Skeletal muscle satellite cell (primary cell): ENCODE data around the gene MAPK12.

Source experiments
- H3K27me3 ChIP-seq: 2 replicates; pipeline ENCODE4 v1.7.0; 2013; ENCODE audit warnings: low read length; ENCODE audit not compliant: control insufficient read depth, insufficient read depth
- H3K36me3 ChIP-seq: 2 replicates; pipeline ENCODE4 v1.7.0; 2013; ENCODE audit warnings: mild to moderate bottlenecking, control low read depth, low read length; ENCODE audit not compliant: insufficient read depth
- H3K4me1 ChIP-seq: 2 replicates; pipeline ENCODE4 v1.7.0; 2013; ENCODE audit warnings: low read length; ENCODE audit not compliant: control insufficient read depth, insufficient read depth
- H3K4me2 ChIP-seq: 2 replicates; pipeline ENCODE4 v1.7.0; 2013; ENCODE audit warnings: mild to moderate bottlenecking, low read length
- H3K4me3 ChIP-seq: 2 replicates; pipeline ENCODE4 v1.7.0; 2013; ENCODE audit warnings: low read length
- H3K9ac ChIP-seq: 2 replicates; pipeline ENCODE4 v1.7.0; 2013; ENCODE audit warnings: mild to moderate bottlenecking, low read depth, low read length, moderate library complexity
- H3K9me3 ChIP-seq: replicated peaks from 2 replicates; pipeline ENCODE4 v1.7.0; 2013; ENCODE audit warnings: mild to moderate bottlenecking, control low read depth, low read length

MAPK12 gene

GRCh38 chr22:50286701-50287318 is 25.3 kb upstream of the MAPK12 start:
- Histone ChIP-seq H3K27me3 (no peaks in the 10 kb centered on the region), H3K4me1 (peaks cover 18% of the 10 kb centered on the region)

GRCh38 chr22:50286275-50286674 is 24.8 kb upstream of the MAPK12 start:
- H3K27me3 ChIP-seq, result no peaks in the 10 kb centered on the region
- peaks cover 87% of the 10 kb centered on the region for H3K36me3 ChIP-seq
- no peak overlapping the region for H3K4me2 ChIP-seq
- no peaks in the 10 kb centered on the region for H3K9me3 ChIP-seq
- no peak overlapping the region for H3K4me3 ChIP-seq
- peaks cover 16% of the 10 kb centered on the region for H3K4me1 ChIP-seq
- no peak overlapping the region for H3K9ac ChIP-seq

More at GRCh38 chr22:50286701-50287318, 25.3 kb upstream of the MAPK12 start:
- Histone ChIP-seq H3K4me2 (no peak overlapping the region), H3K4me3 (no peak overlapping the region), H3K9me3 (no peaks in the 10 kb centered on the region), H3K36me3 (peaks cover 87% of the 10 kb centered on the region), H3K9ac (no peak overlapping the region)

- no peaks in the 10 kb centered on the region for H3K27me3 ChIP-seq
- H3K4me3 ChIP-seq, result no peak overlapping the region
- H3K4me1 ChIP-seq, result peaks cover 16% of the 10 kb centered on the region
- no peak overlapping the region for H3K4me2 ChIP-seq
- H3K9ac ChIP-seq, result no peak overlapping the region
- no peaks in the 10 kb centered on the region for H3K9me3 ChIP-seq
- peaks cover 87% of the 10 kb centered on the region for H3K36me3 ChIP-seq
Observed at GRCh38 chr22:50285568-50286229, 24.2 kb upstream of the MAPK12 start.

GRCh38 chr22:50284479-50284878 is 23.0 kb upstream of the MAPK12 start:
- Histone ChIP-seq H3K4me2 (no peak overlapping the region), H3K27me3 (no peaks in the 10 kb centered on the region), H3K4me1 (peaks cover 16% of the 10 kb centered on the region), H3K9ac (no peak overlapping the region), H3K4me3 (no peak overlapping the region), H3K36me3 (peaks cover 86% of the 10 kb centered on the region), H3K9me3 (no peaks in the 10 kb centered on the region)

GRCh38 chr22:50283821-50284220 is 22.3 kb upstream of the MAPK12 start:
- Histone ChIP-seq H3K9me3 (no peaks in the 10 kb centered on the region), H3K4me2 (no peak overlapping the region), H3K9ac (no peak overlapping the region), H3K4me1 (peaks cover 16% of the 10 kb centered on the region), H3K36me3 (peaks cover 86% of the 10 kb centered on the region), H3K27me3 (no peaks in the 10 kb centered on the region), H3K4me3 (no peak overlapping the region)

GRCh38 chr22:50282361-50283155 is 21.1 kb upstream of the MAPK12 start:
- Histone ChIP-seq H3K4me3 (peak overlapping the region; percentile 39), H3K9ac (no peak overlapping the region), H3K4me1 (peaks cover 16% of the 10 kb centered on the region)

GRCh38 chr22:50281957-50282356 is 20.5 kb upstream of the MAPK12 start:
- no peak overlapping the region for H3K9ac ChIP-seq
- peak overlapping the region; percentile 70 for H3K4me2 ChIP-seq
- H3K27me3 ChIP-seq, result no peaks in the 10 kb centered on the region
- H3K9me3 ChIP-seq, result no peaks in the 10 kb centered on the region
- H3K36me3 ChIP-seq, result peaks cover 86% of the 10 kb centered on the region
- H3K4me1 ChIP-seq, result peaks cover 16% of the 10 kb centered on the region
- peak overlapping the region; percentile 39 for H3K4me3 ChIP-seq

More at GRCh38 chr22:50282361-50283155, 21.1 kb upstream of the MAPK12 start:
- peaks cover 86% of the 10 kb centered on the region for H3K36me3 ChIP-seq
- H3K9me3 ChIP-seq, result no peaks in the 10 kb centered on the region
- H3K4me2 ChIP-seq, result peak overlapping the region; percentile 70
- H3K27me3 ChIP-seq, result no peaks in the 10 kb centered on the region

- Histone ChIP-seq H3K36me3 (peaks cover 86% of the 10 kb centered on the region), H3K9ac (no peak overlapping the region), H3K4me1 (peaks cover 16% of the 10 kb centered on the region)
Observed at GRCh38 chr22:50281384-50281760, 19.9 kb upstream of the MAPK12 start.

GRCh38 chr22:50280708-50281383 is 19.4 kb upstream of the MAPK12 start:
- Histone ChIP-seq H3K9ac (no peak overlapping the region), H3K9me3 (no peaks in the 10 kb centered on the region), H3K27me3 (no peaks in the 10 kb centered on the region), H3K36me3 (peaks cover 85% of the 10 kb centered on the region), H3K4me1 (peaks cover 16% of the 10 kb centered on the region), H3K4me2 (no peak overlapping the region), H3K4me3 (no peak overlapping the region)

More at GRCh38 chr22:50281384-50281760, 19.9 kb upstream of the MAPK12 start:
- Histone ChIP-seq H3K4me2 (no peak overlapping the region), H3K4me3 (no peak overlapping the region), H3K27me3 (no peaks in the 10 kb centered on the region), H3K9me3 (no peaks in the 10 kb centered on the region)

- peaks cover 16% of the 10 kb centered on the region for H3K4me1 ChIP-seq
- H3K4me2 ChIP-seq, result no peak overlapping the region
- no peaks in the 10 kb centered on the region for H3K27me3 ChIP-seq
- H3K36me3 ChIP-seq, result peaks cover 89% of the 10 kb centered on the region
- no peak overlapping the region for H3K9ac ChIP-seq
- H3K9me3 ChIP-seq, result no peaks in the 10 kb centered on the region
- no peak overlapping the region for H3K4me3 ChIP-seq
Observed at GRCh38 chr22:50280022-50280707, 18.7 kb upstream of the MAPK12 start.
